ENCODE measurements around the gene GRK4.

The GRK4 gene

GRCh38 chr4:3066836-3067400, 103.5 kb downstream of the GRK4 start:
- no peak overlapping the region for H3K4me2 ChIP-seq (ENCODE audit: low read length)
- H3K4me3 ChIP-seq (ENCODE audit: low read length) = no peak overlapping the region
- no peaks in the 10 kb centered on the region for H3K36me3 ChIP-seq (replicated peaks; ENCODE audit: low read depth, low read length)
- no peaks in the 10 kb centered on the region for H3K27me3 ChIP-seq (ENCODE audit: low read depth, low read length)
- no peak overlapping the region for H3K27ac ChIP-seq (ENCODE audit: low read length)
- H4K20me1 ChIP-seq (ENCODE audit: insufficient read depth, low read length) = no peaks in the 10 kb centered on the region
- H3K9me3 ChIP-seq (ENCODE audit: insufficient read depth, low read length) = no peaks in the 10 kb centered on the region
- no peak for TF ChIP-seq EZH2phosphoT487 (IDR thresholded peaks at IDR 0.05; ENCODE audit: low read depth)
- TF ChIP-seq CTCF (IDR thresholded peaks at IDR 0.05; ENCODE audit: low read depth, low read length) = no peak
- no peaks in the 10 kb centered on the region for H3K79me2 ChIP-seq (ENCODE audit: low read length)
- H3K4me1 ChIP-seq (ENCODE audit: low read length) = no peaks in the 10 kb centered on the region
- no peak overlapping the region for H2AFZ ChIP-seq (ENCODE audit: low read depth, low read length)
- no peak overlapping the region for H3K9ac ChIP-seq (ENCODE audit: low read length)

- Histone ChIP-seq H4K20me1 (ENCODE audit: insufficient read depth, low read length) (no peaks in the 10 kb centered on the region), H3K27ac (ENCODE audit: low read length) (no peak overlapping the region)
These were observed 104.2 kb downstream of the GRK4 start for GRCh38 chr4:3067473-3068001.

GRCh38 chr4:3069661-3070199, 106.4 kb downstream of the GRK4 start:
- Histone ChIP-seq H4K20me1 (ENCODE audit: insufficient read depth, low read length) (no peaks in the 10 kb centered on the region), H3K9me3 (ENCODE audit: insufficient read depth, low read length) (no peaks in the 10 kb centered on the region), H3K4me3 (ENCODE audit: low read length) (no peak overlapping the region), H2AFZ (ENCODE audit: low read depth, low read length) (no peak overlapping the region), H3K27ac (ENCODE audit: low read length) (no peak overlapping the region), H3K4me2 (ENCODE audit: low read length) (no peak overlapping the region), H3K4me1 (ENCODE audit: low read length) (peaks cover 5% of the 10 kb centered on the region), H3K36me3 (replicated peaks; ENCODE audit: low read depth, low read length) (no peaks in the 10 kb centered on the region), H3K27me3 (ENCODE audit: low read depth, low read length) (no peaks in the 10 kb centered on the region; the same call in 1 of the 2 replicates), H3K79me2 (ENCODE audit: low read length) (peaks cover 2% of the 10 kb centered on the region; the same call in 1 of the 2 replicates), H3K9ac (ENCODE audit: low read length) (no peak overlapping the region)
- TF ChIP-seq CTCF (IDR thresholded peaks at IDR 0.05; ENCODE audit: low read depth, low read length) = no peak
- TF ChIP-seq EZH2phosphoT487 (IDR thresholded peaks at IDR 0.05; ENCODE audit: low read depth) = no peak

More at GRCh38 chr4:3067473-3068001, 104.2 kb downstream of the GRK4 start:
- Histone ChIP-seq H3K79me2 (ENCODE audit: low read length) (no peaks in the 10 kb centered on the region), H3K4me2 (ENCODE audit: low read length) (no peak overlapping the region), H3K4me1 (ENCODE audit: low read length) (no peaks in the 10 kb centered on the region), H3K9ac (ENCODE audit: low read length) (no peak overlapping the region), H3K27me3 (ENCODE audit: low read depth, low read length) (no peaks in the 10 kb centered on the region), H3K36me3 (replicated peaks; ENCODE audit: low read depth, low read length) (no peaks in the 10 kb centered on the region), H3K4me3 (ENCODE audit: low read length) (no peak overlapping the region), H3K9me3 (ENCODE audit: insufficient read depth, low read length) (no peaks in the 10 kb centered on the region), H2AFZ (ENCODE audit: low read depth, low read length) (no peak overlapping the region)
- no peak for TF ChIP-seq EZH2phosphoT487 (IDR thresholded peaks at IDR 0.05; ENCODE audit: low read depth)
- TF ChIP-seq CTCF (IDR thresholded peaks at IDR 0.05; ENCODE audit: low read depth, low read length) = no peak

- no peaks in the 10 kb centered on the region for H3K36me3 ChIP-seq (replicated peaks; ENCODE audit: low read depth, low read length)
- no peak overlapping the region for H2AFZ ChIP-seq (ENCODE audit: low read depth, low read length)
- H4K20me1 ChIP-seq (ENCODE audit: insufficient read depth, low read length) = no peaks in the 10 kb centered on the region
- no peaks in the 10 kb centered on the region; the same call in 1 of the 2 replicates for H3K27me3 ChIP-seq (ENCODE audit: low read depth, low read length)
- TF ChIP-seq EZH2phosphoT487 (IDR thresholded peaks at IDR 0.05; ENCODE audit: low read depth) (no peak), CTCF (IDR thresholded peaks at IDR 0.05; ENCODE audit: low read depth, low read length) (no peak)
- H3K79me2 ChIP-seq (ENCODE audit: low read length) = peaks cover 13% of the 10 kb centered on the region
- H3K4me2 ChIP-seq (ENCODE audit: low read length) = no peak overlapping the region
- no peak overlapping the region for H3K27ac ChIP-seq (ENCODE audit: low read length)
- peaks cover 5% of the 10 kb centered on the region for H3K4me1 ChIP-seq (ENCODE audit: low read length)
- no peak overlapping the region for H3K4me3 ChIP-seq (ENCODE audit: low read length)
- H3K9me3 ChIP-seq (ENCODE audit: insufficient read depth, low read length) = no peaks in the 10 kb centered on the region
- H3K9ac ChIP-seq (ENCODE audit: low read length) = no peak overlapping the region
These were observed 107.5 kb downstream of the GRK4 start for GRCh38 chr4:3070709-3071500.
